SK-N-SH (cell line): Measurements from ENCODE around the gene NTRK3. TPM values are rescaled to one million over a fixed set of nuclear protein-coding genes. Genes with fewer than 3 reads are reported as not detected.

Experiments
- CTCF ChIA-PET: fragments of 300-600, 350-600 bp; formaldehyde crosslinking; extraction: SDS; loops from one replicate; lab custom pipeline; 2021; lab: Yijun Ruan, JAX
- POLR2A ChIA-PET: fragments of 350-600 bp; sonication (Branson Sonifier 250); formaldehyde crosslinking; extraction: SDS; loops from one replicate; lab custom pipeline; 2020; ENCODE audit warnings: antibody characterized with exemption, inconsistent platforms; lab: Yijun Ruan, JAX
- DNase-seq: peaks from one replicate; pipeline ENCODE4 v3.0.0; 2012
- H2AFZ ChIP-seq: fragments of 200-600 bp; sonication (generic); 2 replicates; pipeline ENCODE4 v1.8.1; 2016; ENCODE audit warnings: antibody characterized with exemption, mild to moderate bottlenecking, low read depth
- H3F3A ChIP-seq: fragments of 200-600 bp; sonication (generic); replicated peaks from 2 replicates; pipeline ENCODE3; 2016; ENCODE audit warnings: antibody characterized with exemption, mild to moderate bottlenecking; ENCODE audit not compliant: insufficient read depth
- H3K27ac ChIP-seq, 2 experiments: fragments of 200-500 bp in 1 of 2; fragments of 200-600 bp in 1 of 2; sonication (Bioruptor generic) in 1 of 2; sonication (generic), shearing (Covaris generic) in 1 of 2; 2 replicates each; pipeline versions ENCODE4 v1.5.1 to v1.6.1; 2014 to 2016; ENCODE audit warnings: low read depth in 2 of 2, inconsistent platforms in 1 of 2, low read length in 1 of 2, mild to moderate bottlenecking in 1 of 2, mixed read lengths in 1 of 2
- H3K27me3 ChIP-seq: fragments of 200-600 bp; sonication (generic), shearing (Covaris generic); 2 replicates; pipeline ENCODE4 v1.6.1; 2016; ENCODE audit warnings: mixed run types; ENCODE audit not compliant: insufficient read depth
- H3K36me3 ChIP-seq, 2 experiments: fragments of 200-500 bp in 1 of 2; fragments of 200-600 bp in 1 of 2; sonication (Bioruptor generic) in 1 of 2; sonication (generic) in 1 of 2; replicated peaks in 1 of 2; 2 replicates each; pipeline versions ENCODE3 to v1.5.1; 2014 to 2016; ENCODE audit warnings: low read length in 1 of 2, mild to moderate bottlenecking in 1 of 2; ENCODE audit not compliant: insufficient read depth in 2 of 2, control insufficient read depth in 1 of 2
- H3K4me1 ChIP-seq, 2 experiments: fragments of 200-500 bp in 1 of 2; fragments of 200-600 bp in 1 of 2; sonication (Bioruptor generic) in 1 of 2; sonication (generic), shearing (Covaris generic) in 1 of 2; 2 replicates each; pipeline versions ENCODE4 v1.5.1 to v1.6.1; 2014 to 2016; ENCODE audit warnings: low read depth in 1 of 2, low read length in 1 of 2, mixed run types in 1 of 2; ENCODE audit not compliant: insufficient read depth in 2 of 2, control insufficient read depth in 1 of 2
- H3K4me2 ChIP-seq: fragments of 200-600 bp; sonication (generic), shearing (Covaris generic); 2 replicates; pipeline ENCODE4 v1.6.1; 2017; ENCODE audit warnings: mixed run types
- H3K4me3 ChIP-seq, 2 experiments: fragments of 200-500 bp in 1 of 2; fragments of 200-600 bp in 1 of 2; sonication (Bioruptor generic) in 1 of 2; sonication (generic), shearing (Covaris generic) in 1 of 2; 2 replicates each; pipeline versions ENCODE4 v1.5.1 to v1.8.1; 2014 to 2016; ENCODE audit warnings: low read depth in 2 of 2, inconsistent platforms in 1 of 2, low read length in 1 of 2, mild to moderate bottlenecking in 1 of 2, mixed read lengths in 1 of 2, moderate library complexity in 1 of 2
- H3K79me2 ChIP-seq: fragments of 200-600 bp; sonication (generic); 2 replicates; pipeline ENCODE4 v1.8.1; 2017; ENCODE audit warnings: mild to moderate bottlenecking; ENCODE audit not compliant: insufficient read depth
- H3K9ac ChIP-seq: fragments of 200-600 bp; sonication (generic); 2 replicates; pipeline ENCODE4 v1.6.1; 2017; ENCODE audit warnings: mixed run types
- H3K9me2 ChIP-seq: fragments of 200-600 bp; sonication (generic); 2 replicates; pipeline ENCODE4 v1.6.1; 2017; ENCODE audit warnings: mixed run types
- H3K9me3 ChIP-seq: fragments of 200-600 bp; sonication (generic); 2 replicates; pipeline ENCODE4 v1.6.1; 2017; ENCODE audit warnings: mixed run types, mild to moderate bottlenecking, moderate library complexity
- H4K20me1 ChIP-seq: fragments of 200-600 bp; sonication (generic); 2 replicates; pipeline ENCODE4 v1.6.1; 2017; ENCODE audit warnings: mild to moderate bottlenecking, mixed run types; ENCODE audit not compliant: insufficient read depth
- EP300 ChIP-seq, 2 experiments: IDR thresholded peaks; 2 replicates each; pipeline versions ENCODE4 v1.4.0 to v1.6.1; 2012; ENCODE audit warnings: borderline replicate concordance in 1 of 2, low read depth in 1 of 2, low read length in 1 of 2
- FOSL2 ChIP-seq: IDR thresholded peaks from 2 replicates; pipeline ENCODE4 v1.4.0; 2012; ENCODE audit warnings: low read depth, mild to moderate bottlenecking, moderate library complexity, borderline replicate concordance
- FOXM1 ChIP-seq: IDR thresholded peaks from 2 replicates; pipeline ENCODE4 v1.4.0; 2012; ENCODE audit warnings: low read depth, mild to moderate bottlenecking
- GABPA ChIP-seq: IDR thresholded peaks from 2 replicates; pipeline ENCODE4 v1.4.0; 2012; ENCODE audit warnings: low read depth, mild to moderate bottlenecking
- GATA2 ChIP-seq: sonication (generic); formaldehyde crosslinking; IDR thresholded peaks from 2 replicates; pipeline ENCODE4 v1.5.0; 2020; ENCODE audit warnings: mild to moderate bottlenecking, missing genetic modification reagents
- NFIC ChIP-seq: IDR thresholded peaks from 2 replicates; pipeline ENCODE4 v1.4.0; 2012; ENCODE audit warnings: borderline replicate concordance
- NRF1 ChIP-seq: IDR thresholded peaks from 2 replicates; pipeline ENCODE4 v1.6.1; 2012; ENCODE audit warnings: low read depth, mild to moderate bottlenecking, low read length
- POLR2AphosphoS5 ChIP-seq: IDR thresholded peaks from 2 replicates; pipeline ENCODE4 v1.6.1; 2012; ENCODE audit warnings: low read depth, low read length
- RFX5 ChIP-seq: IDR thresholded peaks from 2 replicates; pipeline ENCODE4 v1.6.1; 2012; ENCODE audit warnings: mild to moderate bottlenecking, improper control_type of control experiment, low read length
- WGBS: methylation state at CpG from one replicate; pipeline ENCODE4 v1.1.6; 2017; ENCODE audit warnings: low lambda C conversion rate; 5-methylcytosine and 5-hydroxymethylcytosine counted together
- polyA plus RNA-seq, 3 experiments: library from polyadenylated mRNA; depleted of rRNA; stranded (reverse); fragments of >200 nt; gene quantifications; 2 replicates each; pipeline ENCODE4 v1.2.3, GENCODE V29; 2012
- TF ChIP-seq, protein P1 (sequence below): fragments of 150-350 bp; IDR thresholded peaks from 2 replicates; pipeline ENCODE4 v1.6.1; 2017; ENCODE audit warnings: antibody characterized with exemption, low read length, low read depth, borderline replicate concordance
- TF ChIP-seq, protein P2 (sequence below): IDR thresholded peaks from 2 replicates; pipeline ENCODE4 v1.4.0; 2012; ENCODE audit warnings: low read depth, borderline replicate concordance
- TF ChIP-seq, protein P3 (sequence below): IDR thresholded peaks from 2 replicates; pipeline ENCODE4; 2012
- TF ChIP-seq, protein P4 (sequence below): IDR thresholded peaks from 2 replicates; pipeline ENCODE4 v1.6.1; 2012; ENCODE audit warnings: mild to moderate bottlenecking, low read depth, low read length, moderate library complexity

Gene NTRK3
- polyA plus RNA-seq, 1 of the 3 experiments (the other 2 are of a cell fraction), result 2.6 TPM

DNA sequence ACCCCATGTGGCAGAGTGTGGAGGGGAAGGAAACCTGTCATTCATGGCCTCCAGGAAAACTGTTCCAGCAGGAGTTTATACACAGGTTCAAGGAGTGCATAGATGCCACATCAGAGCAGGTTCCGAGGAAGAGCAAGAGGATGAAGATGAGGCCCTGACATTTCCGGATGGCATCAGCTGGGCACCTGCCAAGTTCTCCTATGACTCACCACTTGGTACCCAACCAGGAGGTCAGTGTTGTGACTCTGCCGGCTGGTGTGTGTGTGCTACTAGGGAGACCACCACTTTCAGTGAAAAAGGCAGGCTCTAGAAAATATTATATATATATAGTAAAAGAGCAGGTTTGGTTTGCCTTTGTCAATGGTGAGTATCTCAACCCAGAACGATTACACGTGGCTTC, 69.3 kb downstream of the NTRK3 start:
- H2AFZ ChIP-seq, result no peak overlapping the region
- H3K9me3 ChIP-seq, result no peaks in the 10 kb centered on the region
- no peak for DNase-seq
- no peaks in the 10 kb centered on the region for H3K79me2 ChIP-seq
- H3K4me3 ChIP-seq, result no peak overlapping the region
- H3F3A ChIP-seq, result no peaks in the 10 kb centered on the region
- no peak overlapping the region for H3K27ac ChIP-seq
- no peak overlapping the region for H3K9ac ChIP-seq
- 19% methylated on average over 5 of the region's 5 CpGs for WGBS
- TF ChIP-seq EP300 (IDR thresholded peaks at IDR 0.05; ENCODE audit: borderline replicate concordance in 1 of 2, low read depth in 1 of 2, low read length in 1 of 2) (no peak), RFX5 (no peak), NFIC (no peak), GATA2 (CRISPR knock-in tag) (no peak), POLR2AphosphoS5 (no peak), GABPA (no peak), FOXM1 (no peak)
- TF ChIP-seq, protein P1, sequence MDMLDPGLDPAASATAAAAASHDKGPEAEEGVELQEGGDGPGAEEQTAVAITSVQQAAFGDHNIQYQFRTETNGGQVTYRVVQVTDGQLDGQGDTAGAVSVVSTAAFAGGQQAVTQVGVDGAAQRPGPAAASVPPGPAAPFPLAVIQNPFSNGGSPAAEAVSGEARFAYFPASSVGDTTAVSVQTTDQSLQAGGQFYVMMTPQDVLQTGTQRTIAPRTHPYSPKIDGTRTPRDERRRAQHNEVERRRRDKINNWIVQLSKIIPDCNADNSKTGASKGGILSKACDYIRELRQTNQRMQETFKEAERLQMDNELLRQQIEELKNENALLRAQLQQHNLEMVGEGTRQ, result no peak
- TF ChIP-seq, protein P2, sequence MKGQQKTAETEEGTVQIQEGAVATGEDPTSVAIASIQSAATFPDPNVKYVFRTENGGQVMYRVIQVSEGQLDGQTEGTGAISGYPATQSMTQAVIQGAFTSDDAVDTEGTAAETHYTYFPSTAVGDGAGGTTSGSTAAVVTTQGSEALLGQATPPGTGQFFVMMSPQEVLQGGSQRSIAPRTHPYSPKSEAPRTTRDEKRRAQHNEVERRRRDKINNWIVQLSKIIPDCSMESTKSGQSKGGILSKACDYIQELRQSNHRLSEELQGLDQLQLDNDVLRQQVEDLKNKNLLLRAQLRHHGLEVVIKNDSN, result no peak
- POLR2A ChIA-PET, result no interaction called here
- no peaks in the 10 kb centered on the region for H3K27me3 ChIP-seq
- no peak overlapping the region for H3K4me2 ChIP-seq
- H4K20me1 ChIP-seq, result no peaks in the 10 kb centered on the region
- CTCF ChIA-PET, result no interaction called here
- H3K9me2 ChIP-seq, result no peaks in the 10 kb centered on the region
- H3K36me3 ChIP-seq, result no peaks in the 10 kb centered on the region
- H3K4me1 ChIP-seq, result peaks cover 0 to 11% of the 10 kb centered on the region in 2 experiments; a peak in 1 of 4 replicates

DNA sequence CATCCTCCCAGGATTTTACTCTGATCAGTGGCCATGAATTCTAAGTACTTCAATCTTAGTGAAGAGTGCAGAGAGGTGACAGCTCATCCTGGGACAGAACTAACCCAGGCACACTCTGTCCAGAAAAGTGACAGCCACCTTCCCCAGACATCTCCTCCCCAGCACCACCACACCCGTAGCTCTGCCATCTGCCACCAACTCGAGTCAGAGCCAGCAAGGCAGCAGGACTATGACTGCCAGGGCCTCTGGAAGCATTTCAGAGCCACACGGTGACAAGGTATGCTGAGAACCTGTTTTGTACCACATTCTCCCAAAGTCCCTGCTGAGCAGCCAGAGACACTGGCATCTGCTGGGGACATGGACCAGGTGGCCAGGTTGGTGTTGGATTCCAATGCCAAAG, 71.0 kb downstream of the NTRK3 start:
- Histone ChIP-seq H3K27me3 (no peaks in the 10 kb centered on the region), H2AFZ (no peak overlapping the region), H3K9ac (no peak overlapping the region), H3F3A (no peaks in the 10 kb centered on the region), H3K4me1 (peaks cover 0 to 2% of the 10 kb centered on the region in 2 experiments; a peak in 1 of 4 replicates), H3K9me2 (no peaks in the 10 kb centered on the region), H3K79me2 (no peaks in the 10 kb centered on the region), H3K4me2 (no peak overlapping the region), H3K4me3 (no peak overlapping the region), H3K9me3 (no peaks in the 10 kb centered on the region), H3K36me3 (no peaks in the 10 kb centered on the region), H4K20me1 (no peaks in the 10 kb centered on the region), H3K27ac (no peak overlapping the region)
- TF ChIP-seq GABPA, result no peak
- no peak for DNase-seq
- WGBS, result 10% methylated on average over 3 of the region's 3 CpGs
- ChIA-PET CTCF (interaction anchor here (0.9 to 1.1 kb wide), 2 partner anchors 20 to 89 kb away, joined by 3 read pairs; no protein-coding TSS in a partner anchor), POLR2A (no interaction called here)

DNA sequence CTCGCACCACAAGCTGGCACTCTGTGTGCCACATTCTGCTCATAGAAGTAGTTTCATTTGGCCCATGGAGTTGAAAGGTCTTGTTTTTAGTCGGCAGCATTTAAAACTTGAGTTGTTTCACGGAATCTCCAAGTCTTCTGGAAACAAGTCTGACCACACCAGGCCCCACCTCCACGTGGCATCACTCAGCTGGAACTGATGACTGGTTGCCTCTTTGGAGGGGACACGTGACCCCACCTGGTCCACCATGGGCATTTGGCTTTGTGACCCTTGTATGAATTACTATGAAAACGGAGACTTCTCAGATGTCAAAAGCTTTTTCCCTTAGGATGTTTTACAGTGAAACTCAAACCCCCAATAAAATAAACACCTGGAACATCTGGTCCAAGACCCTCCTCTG, 74.9 kb downstream of the NTRK3 start:
- ChIA-PET CTCF (interaction anchor here (0.8 kb wide), 1 partner anchor 9 kb away, joined by 4 read pairs; no protein-coding TSS in a partner anchor), POLR2A (no interaction called here)
- H3K27me3 ChIP-seq, result no peaks in the 10 kb centered on the region
- DNase-seq, result no peak
- no peaks in the 10 kb centered on the region for H4K20me1 ChIP-seq
- no peaks in the 10 kb centered on the region; a peak in 1 of 4 replicates for H3K4me1 ChIP-seq
- H3K9me3 ChIP-seq, result no peaks in the 10 kb centered on the region
- H3K36me3 ChIP-seq, result no peaks in the 10 kb centered on the region
- no peaks in the 10 kb centered on the region for H3F3A ChIP-seq
- no peak overlapping the region for H3K4me3 ChIP-seq
- no peak overlapping the region for H3K9ac ChIP-seq
- no peak overlapping the region for H3K4me2 ChIP-seq
- no peaks in the 10 kb centered on the region for H3K9me2 ChIP-seq
- TF ChIP-seq FOXM1 (no peak), NRF1 (no peak), FOSL2 (no peak), NFIC (no peak)
- TF ChIP-seq, protein P3, sequence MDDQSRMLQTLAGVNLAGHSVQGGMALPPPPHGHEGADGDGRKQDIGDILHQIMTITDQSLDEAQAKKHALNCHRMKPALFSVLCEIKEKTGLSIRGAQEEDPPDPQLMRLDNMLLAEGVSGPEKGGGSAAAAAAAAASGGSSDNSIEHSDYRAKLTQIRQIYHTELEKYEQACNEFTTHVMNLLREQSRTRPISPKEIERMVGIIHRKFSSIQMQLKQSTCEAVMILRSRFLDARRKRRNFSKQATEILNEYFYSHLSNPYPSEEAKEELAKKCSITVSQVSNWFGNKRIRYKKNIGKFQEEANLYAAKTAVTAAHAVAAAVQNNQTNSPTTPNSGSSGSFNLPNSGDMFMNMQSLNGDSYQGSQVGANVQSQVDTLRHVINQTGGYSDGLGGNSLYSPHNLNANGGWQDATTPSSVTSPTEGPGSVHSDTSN, result no peak
- TF ChIP-seq, protein P4, sequence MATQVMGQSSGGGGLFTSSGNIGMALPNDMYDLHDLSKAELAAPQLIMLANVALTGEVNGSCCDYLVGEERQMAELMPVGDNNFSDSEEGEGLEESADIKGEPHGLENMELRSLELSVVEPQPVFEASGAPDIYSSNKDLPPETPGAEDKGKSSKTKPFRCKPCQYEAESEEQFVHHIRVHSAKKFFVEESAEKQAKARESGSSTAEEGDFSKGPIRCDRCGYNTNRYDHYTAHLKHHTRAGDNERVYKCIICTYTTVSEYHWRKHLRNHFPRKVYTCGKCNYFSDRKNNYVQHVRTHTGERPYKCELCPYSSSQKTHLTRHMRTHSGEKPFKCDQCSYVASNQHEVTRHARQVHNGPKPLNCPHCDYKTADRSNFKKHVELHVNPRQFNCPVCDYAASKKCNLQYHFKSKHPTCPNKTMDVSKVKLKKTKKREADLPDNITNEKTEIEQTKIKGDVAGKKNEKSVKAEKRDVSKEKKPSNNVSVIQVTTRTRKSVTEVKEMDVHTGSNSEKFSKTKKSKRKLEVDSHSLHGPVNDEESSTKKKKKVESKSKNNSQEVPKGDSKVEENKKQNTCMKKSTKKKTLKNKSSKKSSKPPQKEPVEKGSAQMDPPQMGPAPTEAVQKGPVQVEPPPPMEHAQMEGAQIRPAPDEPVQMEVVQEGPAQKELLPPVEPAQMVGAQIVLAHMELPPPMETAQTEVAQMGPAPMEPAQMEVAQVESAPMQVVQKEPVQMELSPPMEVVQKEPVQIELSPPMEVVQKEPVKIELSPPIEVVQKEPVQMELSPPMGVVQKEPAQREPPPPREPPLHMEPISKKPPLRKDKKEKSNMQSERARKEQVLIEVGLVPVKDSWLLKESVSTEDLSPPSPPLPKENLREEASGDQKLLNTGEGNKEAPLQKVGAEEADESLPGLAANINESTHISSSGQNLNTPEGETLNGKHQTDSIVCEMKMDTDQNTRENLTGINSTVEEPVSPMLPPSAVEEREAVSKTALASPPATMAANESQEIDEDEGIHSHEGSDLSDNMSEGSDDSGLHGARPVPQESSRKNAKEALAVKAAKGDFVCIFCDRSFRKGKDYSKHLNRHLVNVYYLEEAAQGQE, result no peak
- no peaks in the 10 kb centered on the region for H3K79me2 ChIP-seq
- no peak overlapping the region for H2AFZ ChIP-seq
- WGBS, result 30% methylated on average over 4 of the region's 6 CpGs
- H3K27ac ChIP-seq, result no peak overlapping the region
